Sigmoid colon (tissue), 7 donors: ENCODE measurements around the gene CWF19L2. TPM values are rescaled to one million over a fixed set of nuclear protein-coding genes. Genes with fewer than 3 reads are reported as not detected.

Source experiments
- DNase-seq: peaks from one replicate; pipeline ENCODE4 v3.0.0-alpha.2; 2019
- H3K27ac ChIP-seq, 4 donors: fragments of 200-600 bp; sonication (generic); one replicate each; pipeline ENCODE4 v1.5.1; 2016 to 2019; ENCODE audit warnings: mild to moderate bottlenecking in 1 of 4
- H3K27me3 ChIP-seq, 3 donors: fragments of 200-600 bp; sonication (generic); one replicate each; pipeline ENCODE4 v1.5.1; 2019; ENCODE audit warnings: mild to moderate bottlenecking in 1 of 3
- H3K36me3 ChIP-seq, 4 donors: fragments of 200-600 bp; sonication (generic); one replicate each; pipeline ENCODE4 v1.5.1; 2016 to 2019
- H3K4me1 ChIP-seq, 4 donors: fragments of 200-600 bp; sonication (generic); one replicate each; pipeline ENCODE4 v1.5.1; 2017 to 2019
- H3K4me3 ChIP-seq, 4 donors: fragments of 200-600 bp; sonication (generic); one replicate each; pipeline ENCODE4 v1.5.1; 2017 to 2019; ENCODE audit warnings: mild to moderate bottlenecking in 2 of 4, moderate library complexity in 1 of 4
- H3K9me3 ChIP-seq, 4 donors: fragments of 200-600 bp in 3 of 4; sonication (generic) in 3 of 4; one replicate each; pipeline versions ENCODE4 v1.5.1 to v1.6.1; 2013 to 2019
- EP300 ChIP-seq, 4 donors: sonication (generic); formaldehyde crosslinking; IDR thresholded peaks; one replicate each; pipeline ENCODE4 v1.6.1; 2017; ENCODE audit warnings: antibody characterized with exemption in 4 of 4
- POLR2A ChIP-seq, 2 donors: fragments of 450-650 bp; IDR thresholded peaks; one replicate each; pipeline ENCODE4 v1.6.1; 2016; ENCODE audit warnings: antibody characterized with exemption in 2 of 2, mild to moderate bottlenecking in 2 of 2, moderate library complexity in 2 of 2
- POLR2AphosphoS5 ChIP-seq, 4 donors: sonication (generic); formaldehyde crosslinking; IDR thresholded peaks; one replicate each; pipeline ENCODE4 v1.6.1; 2017; ENCODE audit warnings: antibody characterized with exemption in 4 of 4
- WGBS, 2 donors: extraction: QIAGEN DNeasy Blood & Tissue Kit; methylation state at CpG; one replicate each; pipeline ENCODE4 v1.1.7; 2013; 5-methylcytosine and 5-hydroxymethylcytosine counted together
- intact Hi-C: fragments of 100-400 bp; cut with DNase I; formaldehyde crosslinking; loops from one replicate; pipeline ENCODE4 v1.15.1; 2023
- polyA plus RNA-seq, 3 donors: library from polyadenylated mRNA; stranded (reverse); fragments of 200-250 nt; gene quantifications; one replicate each; pipeline ENCODE4 v1.2.3, GENCODE V29; 2013
- total RNA-seq, 4 donors: library from RNA; depleted of rRNA; stranded (reverse); fragments of >200 nt; gene quantifications; one replicate each; pipeline ENCODE4 v1.1.0, GENCODE V29; 2016
- TF ChIP-seq, protein P1 (sequence below), 4 experiments: fragments of 450-650 bp in 3 of 4; fragments of 200-600 bp in 1 of 4; IDR thresholded peaks; one replicate each; pipeline ENCODE4 v1.5.1; 2016 to 2019; ENCODE audit warnings: antibody characterized with exemption in 4 of 4, mild to moderate bottlenecking in 3 of 4, moderate library complexity in 2 of 4
- donor health status: healthy with polysubstance abuse.
- donor health status: Bipolar disorder and iron deficiency.
- donor health status: healthy.

CWF19L2 gene
- total and polyA plus RNA-seq, 7 donors, result 3.2 to 28.5 (median 20.6) TPM

DNA sequence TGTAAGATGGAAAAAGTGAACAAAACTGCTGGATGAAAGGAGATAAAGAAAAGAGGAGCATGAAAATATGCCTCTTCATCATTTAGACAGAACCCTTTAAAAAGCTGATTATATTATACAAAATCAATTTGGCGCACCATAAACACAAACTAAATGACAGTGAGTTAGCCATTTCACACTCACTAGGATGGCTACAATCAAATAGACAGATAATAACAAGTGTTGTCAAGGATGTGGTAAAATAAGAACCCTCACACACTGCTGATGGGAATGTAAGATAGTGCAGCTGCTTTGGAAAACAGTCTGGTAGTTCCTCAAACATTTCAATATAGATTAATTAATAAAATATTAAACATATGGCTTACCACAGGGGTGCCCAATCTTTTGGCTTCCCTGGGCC, 99.7 kb downstream of the CWF19L2 start:
- 52 to 60% methylated on average over 1 of the region's 1 CpG for whole genome bisulfite sequencing, 2 donors
- Histone ChIP-seq H3K4me1 (no peaks in the 10 kb centered on the region), H3K4me3 (no peak overlapping the region), H3K27ac (no peak overlapping the region), H3K27me3 (no peaks in the 10 kb centered on the region), H3K36me3 (peaks cover 0 to 17% (median 0%) of the 10 kb centered on the region in 4 donors), H3K9me3 (no peaks in the 10 kb centered on the region)
- intact Hi-C loops, result no loop called here
- TF ChIP-seq POLR2AphosphoS5 (IDR thresholded peaks at IDR 0.05) (no peak), POLR2A (IDR thresholded peaks at IDR 0.05) (no peak), EP300 (IDR thresholded peaks at IDR 0.05) (no peak)
- TF ChIP-seq, protein P1, sequence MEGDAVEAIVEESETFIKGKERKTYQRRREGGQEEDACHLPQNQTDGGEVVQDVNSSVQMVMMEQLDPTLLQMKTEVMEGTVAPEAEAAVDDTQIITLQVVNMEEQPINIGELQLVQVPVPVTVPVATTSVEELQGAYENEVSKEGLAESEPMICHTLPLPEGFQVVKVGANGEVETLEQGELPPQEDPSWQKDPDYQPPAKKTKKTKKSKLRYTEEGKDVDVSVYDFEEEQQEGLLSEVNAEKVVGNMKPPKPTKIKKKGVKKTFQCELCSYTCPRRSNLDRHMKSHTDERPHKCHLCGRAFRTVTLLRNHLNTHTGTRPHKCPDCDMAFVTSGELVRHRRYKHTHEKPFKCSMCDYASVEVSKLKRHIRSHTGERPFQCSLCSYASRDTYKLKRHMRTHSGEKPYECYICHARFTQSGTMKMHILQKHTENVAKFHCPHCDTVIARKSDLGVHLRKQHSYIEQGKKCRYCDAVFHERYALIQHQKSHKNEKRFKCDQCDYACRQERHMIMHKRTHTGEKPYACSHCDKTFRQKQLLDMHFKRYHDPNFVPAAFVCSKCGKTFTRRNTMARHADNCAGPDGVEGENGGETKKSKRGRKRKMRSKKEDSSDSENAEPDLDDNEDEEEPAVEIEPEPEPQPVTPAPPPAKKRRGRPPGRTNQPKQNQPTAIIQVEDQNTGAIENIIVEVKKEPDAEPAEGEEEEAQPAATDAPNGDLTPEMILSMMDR (IDR thresholded peaks at IDR 0.05), result no peak
- no peak for DNase-seq

DNA sequence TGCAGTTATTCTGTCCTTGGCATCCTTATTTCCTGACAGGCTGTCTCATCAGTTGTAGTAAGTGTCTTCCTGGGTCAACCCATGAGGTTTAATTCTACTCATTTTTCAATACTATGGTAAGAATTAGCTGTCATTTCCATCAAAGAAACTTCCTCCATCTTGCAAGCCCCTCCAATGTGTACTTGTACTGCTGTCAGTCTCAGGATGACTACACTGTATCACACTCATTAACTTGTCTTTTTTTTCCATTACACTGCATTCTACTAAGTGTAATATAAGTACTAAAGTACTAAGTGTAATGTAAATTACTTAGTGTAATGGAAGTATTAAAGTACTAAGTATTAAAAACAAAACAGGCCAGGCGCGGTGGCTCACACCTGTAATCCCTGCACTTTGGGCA, 102.8 kb downstream of the CWF19L2 start:
- Histone ChIP-seq H3K9me3 (no peaks in the 10 kb centered on the region), H3K4me3 (no peak overlapping the region), H3K4me1 (no peaks in the 10 kb centered on the region), H3K27me3 (no peaks in the 10 kb centered on the region), H3K36me3 (peaks cover 0 to 46% (median 0%) of the 10 kb centered on the region in 4 donors), H3K27ac (no peak overlapping the region)
- WGBS, 2 donors, result 69 to 74% methylated on average over 2 of the region's 2 CpGs
- TF ChIP-seq EP300 (IDR thresholded peaks at IDR 0.05), result no peak
- intact Hi-C loops, result no loop called here
- DNase-seq, result no peak

DNA sequence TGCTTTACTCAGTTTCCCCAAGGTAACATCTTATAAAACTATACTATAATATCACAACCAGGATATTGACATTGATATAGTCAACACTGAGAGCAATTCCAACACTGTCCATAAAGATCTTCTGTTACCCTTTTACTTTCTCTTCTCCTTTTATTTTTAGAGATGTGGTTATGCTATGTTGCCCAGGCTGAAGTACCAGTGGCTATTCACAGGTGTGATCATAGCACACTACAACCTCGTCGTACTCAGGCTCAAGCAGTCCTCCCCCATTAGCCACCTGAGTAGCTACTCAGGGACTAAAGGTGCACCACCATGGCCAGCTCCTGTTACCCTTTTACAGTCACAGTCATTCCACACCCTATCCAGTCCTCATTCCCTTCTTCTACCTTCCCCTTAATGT, 119.7 kb downstream of the CWF19L2 start:
- TF ChIP-seq POLR2AphosphoS5 (IDR thresholded peaks at IDR 0.05) (no peak), POLR2A (IDR thresholded peaks at IDR 0.05) (no peak), EP300 (IDR thresholded peaks at IDR 0.05) (no peak)
- TF ChIP-seq, protein P1 (IDR thresholded peaks at IDR 0.05), result no peak
- intact Hi-C loops, result no loop called here
- H3K9me3 ChIP-seq, result peaks cover 0 to 2% (median 0%) of the 10 kb centered on the region in 4 donors
- H3K27me3 ChIP-seq, result no peaks in the 10 kb centered on the region
- H3K4me3 ChIP-seq, result no peak overlapping the region
- no peak for DNase-seq
- peaks cover 0 to 25% (median 0%) of the 10 kb centered on the region in 4 donors for H3K36me3 ChIP-seq
- no peak overlapping the region for H3K27ac ChIP-seq
- 80 to 89% methylated on average over 2 of the region's 2 CpGs for WGBS, 2 donors
- H3K4me1 ChIP-seq, result no peaks in the 10 kb centered on the region

DNA sequence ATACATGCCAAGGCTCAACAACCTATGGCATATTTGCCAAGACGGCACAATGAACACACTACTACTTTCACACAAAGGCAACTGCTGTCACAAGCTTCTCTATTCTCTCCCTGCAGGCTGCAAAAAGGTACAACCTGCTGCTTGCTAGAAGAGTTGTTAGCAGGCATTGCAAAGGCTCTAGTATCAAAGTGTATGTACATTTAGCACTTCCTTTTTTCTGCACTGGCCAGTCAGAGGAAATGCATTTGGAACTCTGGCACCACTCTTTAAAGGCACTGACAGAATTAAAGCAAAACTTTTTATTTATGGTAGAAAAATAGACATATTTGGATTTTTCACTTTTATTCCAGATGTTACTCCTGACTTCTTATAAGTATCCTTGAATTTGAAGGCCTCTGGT, 125.9 kb downstream of the CWF19L2 start:
- intact Hi-C loops, result no loop called here
- no peak for DNase-seq
- peaks cover 0 to 57% (median 1%) of the 10 kb centered on the region in 4 donors for H3K36me3 ChIP-seq
- TF ChIP-seq EP300 (IDR thresholded peaks at IDR 0.05), result no peak
- no peak for TF ChIP-seq POLR2A (IDR thresholded peaks at IDR 0.05)
- TF ChIP-seq, protein P1 (IDR thresholded peaks at IDR 0.05), result no peak
- TF ChIP-seq POLR2AphosphoS5 (IDR thresholded peaks at IDR 0.05), result no peak
- H3K9me3 ChIP-seq, result no peaks in the 10 kb centered on the region
- H3K27me3 ChIP-seq, result no peaks in the 10 kb centered on the region
- no peaks in the 10 kb centered on the region for H3K4me1 ChIP-seq
- 88 to 97% methylated on average over 1 of the region's 1 CpG for WGBS, 2 donors
- no peak overlapping the region for H3K4me3 ChIP-seq
- H3K27ac ChIP-seq, result no peak overlapping the region

DNA sequence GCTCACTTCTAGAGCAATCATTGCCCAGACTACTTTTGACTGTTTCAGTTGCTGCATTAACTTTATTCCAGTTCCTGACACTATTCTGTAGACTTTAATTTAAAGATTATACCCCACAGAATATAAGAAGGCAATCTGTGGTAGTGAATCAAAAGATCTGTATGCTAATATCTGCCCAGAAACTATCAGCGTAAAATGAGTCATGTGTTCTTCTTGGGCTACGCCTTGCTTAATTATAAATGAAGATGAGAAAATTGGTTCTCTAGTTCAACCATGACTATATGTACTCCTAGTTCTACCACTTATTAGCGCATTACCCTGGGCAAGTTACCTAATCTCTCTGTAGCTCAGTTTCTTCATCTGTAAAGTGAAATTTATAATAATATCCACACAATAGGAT, 128.5 kb downstream of the CWF19L2 start:
- Histone ChIP-seq H3K27me3 (no peaks in the 10 kb centered on the region), H3K27ac (no peak overlapping the region)
- WGBS, 2 donors, result 97 to 99% methylated on average over 3 of the region's 3 CpGs

DNA sequence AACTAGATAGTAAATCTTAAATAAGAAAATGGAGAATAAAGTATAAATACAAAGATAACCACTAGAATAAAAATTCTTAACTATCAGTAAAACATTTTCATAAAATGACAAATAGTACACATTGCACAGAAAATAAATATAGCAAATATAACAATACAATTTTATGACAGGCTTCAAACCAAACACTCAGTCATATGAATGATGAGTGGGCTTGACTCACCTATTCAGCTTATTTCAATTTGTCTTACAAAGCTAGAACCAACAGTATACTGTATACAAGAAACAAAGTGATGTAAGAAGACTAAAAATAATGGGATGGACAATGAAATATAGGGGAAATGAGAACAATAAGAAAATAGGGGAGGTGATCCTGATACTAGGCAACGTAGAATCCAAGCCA, 141.2 kb downstream of the CWF19L2 start:
- no peaks in the 10 kb centered on the region for H3K9me3 ChIP-seq
- no peak overlapping the region for H3K4me3 ChIP-seq
- intact Hi-C loops, result no loop called here
- H3K4me1 ChIP-seq, result no peaks in the 10 kb centered on the region
- H3K27me3 ChIP-seq, result no peaks in the 10 kb centered on the region
- WGBS, 2 donors, result 64 to 81% methylated on average over 1 of the region's 1 CpG
- H3K27ac ChIP-seq, result no peak overlapping the region
- peaks cover 0 to 29% (median 4%) of the 10 kb centered on the region in 4 donors for H3K36me3 ChIP-seq
- TF ChIP-seq, protein P1 (IDR thresholded peaks at IDR 0.05), result no peak
- TF ChIP-seq POLR2AphosphoS5 (IDR thresholded peaks at IDR 0.05) (no peak), POLR2A (IDR thresholded peaks at IDR 0.05) (no peak), EP300 (IDR thresholded peaks at IDR 0.05) (no peak)
- DNase-seq, result no peak

More for the DNA sequence above, 128.5 kb downstream of the CWF19L2 start:
- no peak for DNase-seq
- no peak for TF ChIP-seq POLR2A (IDR thresholded peaks at IDR 0.05)
- Histone ChIP-seq H3K9me3 (no peaks in the 10 kb centered on the region), H3K4me3 (no peak overlapping the region), H3K36me3 (peaks cover 0 to 66% (median 6%) of the 10 kb centered on the region in 4 donors), H3K4me1 (no peaks in the 10 kb centered on the region)
- intact Hi-C loops, result no loop called here
